ENCODE measurements around the gene MPG. TPM values are rescaled to one million over a fixed set of nuclear protein-coding genes. Genes with fewer than 3 reads are reported as not detected.
"Not testable (repeated sequence)": the region's sequence is repeated elsewhere in the genome, so short reads cannot be mapped to it uniquely, and the experiment has no call there.

MPG gene
- total and polyA plus RNA-seq, 10 donors: 34.8 to 122 (median 69.9) TPM

DNA sequence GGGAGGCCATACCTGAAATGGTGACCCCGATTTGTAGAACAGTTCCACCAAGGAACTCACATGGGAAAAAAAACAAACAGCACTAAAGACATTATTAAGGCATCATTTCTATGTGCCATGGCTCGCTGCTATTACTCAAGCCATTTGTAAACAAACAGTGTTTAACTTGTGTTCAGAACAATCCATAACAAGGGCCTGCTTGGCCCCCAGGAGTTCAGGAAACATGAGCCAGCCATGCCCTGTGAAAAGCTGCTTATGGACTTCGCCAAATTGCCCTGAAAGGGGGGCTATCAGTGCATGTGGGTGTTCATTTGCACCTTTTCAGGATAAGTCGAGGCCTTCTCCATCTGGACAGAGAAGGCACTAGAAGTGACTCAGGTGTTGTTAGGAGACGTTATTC, 32.6 kb upstream of the MPG start:
- H3K36me3 ChIP-seq: peaks cover 0 to 95% (median 46%) of the 10 kb centered on the region in 6 donors
- no peaks in the 10 kb centered on the region for H3K9me3 ChIP-seq
- no peak overlapping the region for H3K27ac ChIP-seq
- no peak for DNase-seq
- H3K4me3 ChIP-seq: no peak overlapping the region
- intact Hi-C loops (cut with DNase I; ENCODE audit: low total_unique reads): no loop called here
- no peaks in the 10 kb centered on the region for H3K27me3 ChIP-seq (replicated peaks in 1 of 7)
- TF ChIP-seq POLR2AphosphoS5 (IDR thresholded peaks at IDR 0.05) (no peak), POLR2A (IDR thresholded peaks at IDR 0.05) (no peak)
- TF ChIP-seq, protein P1, sequence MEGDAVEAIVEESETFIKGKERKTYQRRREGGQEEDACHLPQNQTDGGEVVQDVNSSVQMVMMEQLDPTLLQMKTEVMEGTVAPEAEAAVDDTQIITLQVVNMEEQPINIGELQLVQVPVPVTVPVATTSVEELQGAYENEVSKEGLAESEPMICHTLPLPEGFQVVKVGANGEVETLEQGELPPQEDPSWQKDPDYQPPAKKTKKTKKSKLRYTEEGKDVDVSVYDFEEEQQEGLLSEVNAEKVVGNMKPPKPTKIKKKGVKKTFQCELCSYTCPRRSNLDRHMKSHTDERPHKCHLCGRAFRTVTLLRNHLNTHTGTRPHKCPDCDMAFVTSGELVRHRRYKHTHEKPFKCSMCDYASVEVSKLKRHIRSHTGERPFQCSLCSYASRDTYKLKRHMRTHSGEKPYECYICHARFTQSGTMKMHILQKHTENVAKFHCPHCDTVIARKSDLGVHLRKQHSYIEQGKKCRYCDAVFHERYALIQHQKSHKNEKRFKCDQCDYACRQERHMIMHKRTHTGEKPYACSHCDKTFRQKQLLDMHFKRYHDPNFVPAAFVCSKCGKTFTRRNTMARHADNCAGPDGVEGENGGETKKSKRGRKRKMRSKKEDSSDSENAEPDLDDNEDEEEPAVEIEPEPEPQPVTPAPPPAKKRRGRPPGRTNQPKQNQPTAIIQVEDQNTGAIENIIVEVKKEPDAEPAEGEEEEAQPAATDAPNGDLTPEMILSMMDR (IDR thresholded peaks at IDR 0.05 in 8 of 11, conservative IDR thresholded peaks at IDR 0.05 in 3 of 11): no peak
- WGBS, 5 donors: 95 to 97% (median 96%) methylated on average over 5 of the region's 5 CpGs
- peaks cover 0 to 18% (median 1%) of the 10 kb centered on the region in 6 donors for H3K4me1 ChIP-seq

DNA sequence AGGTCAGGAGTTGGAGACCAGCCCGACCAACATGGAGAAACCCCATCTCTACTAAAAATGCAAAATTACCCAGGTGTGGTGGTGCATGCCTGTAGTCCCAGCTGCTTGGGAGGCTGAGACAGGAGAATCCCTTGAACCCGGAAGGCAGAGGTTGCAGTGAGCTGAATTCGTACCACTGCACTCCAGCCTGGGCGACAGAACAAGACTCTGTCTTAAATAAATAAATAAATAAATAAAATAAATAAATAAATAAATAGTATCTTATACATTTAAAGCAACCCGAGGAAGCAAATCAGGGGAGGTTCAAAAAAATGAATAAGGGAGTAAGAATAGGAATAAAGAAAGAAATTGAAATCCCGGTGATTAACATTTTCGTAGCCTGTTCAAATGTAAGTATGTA, 31.5 kb upstream of the MPG start:
- Histone ChIP-seq H3K4me1 (peaks cover 0 to 29% (median 10%) of the 10 kb centered on the region in 6 donors), H3K36me3 (peaks cover 0 to 98% (median 50%) of the 10 kb centered on the region in 6 donors)
- WGBS, 5 donors: 93 to 99% (median 97%) methylated on average over 7 of the region's 7 CpGs
- H3K9me3 ChIP-seq; H3K27me3 ChIP-seq (replicated peaks in 1 of 7); H3K4me3 ChIP-seq; DNase-seq; intact Hi-C loops (cut with DNase I; ENCODE audit: low total_unique reads); H3K27ac ChIP-seq: not testable (repeated sequence)

DNA sequence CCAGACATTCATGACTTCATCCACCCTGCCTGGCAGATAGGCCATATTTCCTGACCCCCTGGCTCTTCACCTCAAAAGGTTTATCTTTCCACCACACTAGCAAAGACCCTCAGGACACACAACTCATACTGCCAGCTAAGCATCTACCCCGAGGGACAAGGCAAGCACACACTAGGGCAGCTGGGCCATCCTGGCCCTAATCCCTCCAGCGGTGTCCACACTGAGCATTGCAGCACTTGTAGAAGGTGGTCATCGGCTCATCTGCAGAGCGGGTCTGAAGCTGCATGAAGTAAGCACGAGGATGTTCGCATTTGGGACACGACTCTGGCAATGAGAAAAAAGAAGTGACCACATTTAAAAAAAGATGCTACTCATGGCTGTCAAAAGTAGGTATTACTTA, 30.8 kb upstream of the MPG start:
- peaks cover 3 to 29% (median 17%) of the 10 kb centered on the region in 6 donors for H3K4me1 ChIP-seq
- H3K27ac ChIP-seq: no peak overlapping the region
- 93 to 96% (median 96%) methylated on average over 7 of the region's 7 CpGs for WGBS, 5 donors
- no peak overlapping the region for H3K4me3 ChIP-seq
- DNase-seq: no peak
- H3K27me3 ChIP-seq (replicated peaks in 1 of 7): no peaks in the 10 kb centered on the region
- intact Hi-C loops (cut with DNase I; ENCODE audit: low total_unique reads): no loop called here
- TF ChIP-seq POLR2A (IDR thresholded peaks at IDR 0.05) (no peak), POLR2AphosphoS5 (IDR thresholded peaks at IDR 0.05) (no peak)
- TF ChIP-seq, protein P1 (IDR thresholded peaks at IDR 0.05 in 8 of 11, conservative IDR thresholded peaks at IDR 0.05 in 3 of 11): no peak
- H3K36me3 ChIP-seq: peaks cover 0 to 92% (median 47%) of the 10 kb centered on the region in 6 donors
- no peaks in the 10 kb centered on the region for H3K9me3 ChIP-seq

DNA sequence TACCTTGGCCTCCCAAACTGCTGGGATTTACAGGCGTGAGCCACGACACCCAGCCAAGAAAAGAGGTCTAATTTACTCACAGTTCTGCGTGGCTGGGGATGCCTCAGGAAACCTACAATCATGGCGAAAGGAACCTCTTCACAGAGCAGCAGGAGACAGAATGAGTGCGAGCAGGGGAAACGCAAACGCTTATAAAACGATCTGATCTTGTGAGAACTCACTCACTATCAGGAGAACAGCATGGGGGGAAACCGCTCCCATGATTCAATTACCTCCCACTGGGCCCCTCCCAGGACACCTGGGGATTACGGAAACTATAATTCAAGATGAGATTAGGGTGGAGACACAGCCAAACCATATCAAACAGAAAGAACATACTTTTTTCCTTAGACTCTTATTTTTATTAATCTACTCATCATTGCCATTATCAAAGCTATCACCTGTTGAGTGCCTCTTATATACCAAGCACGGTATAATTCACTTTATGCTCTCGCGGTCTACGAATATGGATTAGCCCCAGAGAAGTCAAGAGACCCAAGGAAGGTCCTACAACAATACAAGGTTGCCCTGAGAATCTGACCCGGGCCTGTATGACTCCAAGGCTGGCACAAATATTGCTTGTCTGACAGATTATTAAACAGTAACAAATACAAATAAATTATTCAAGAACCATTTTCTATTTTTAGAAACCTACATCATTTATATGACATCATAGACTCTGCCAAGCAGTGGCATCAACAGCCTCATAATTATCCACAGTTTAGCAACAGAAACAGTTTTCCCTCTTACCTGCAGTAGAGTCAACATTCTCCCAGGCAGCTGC, 27.0 kb upstream of the MPG start:
- 87 to 95% (median 91%) methylated on average over 15 of the region's 15 CpGs for WGBS, 5 donors
- Histone ChIP-seq H3K27ac (no peak overlapping the region), H3K4me3 (peak overlapping the region in 1 of 8 donors; percentile 13), H3K4me1 (peaks cover 11 to 50% (median 32%) of the 10 kb centered on the region in 6 donors), H3K27me3 (replicated peaks in 1 of 7) (no peaks in the 10 kb centered on the region), H3K9me3 (no peaks in the 10 kb centered on the region), H3K36me3 (peaks cover 0 to 62% (median 34%) of the 10 kb centered on the region in 6 donors)
- intact Hi-C loops (cut with DNase I; ENCODE audit: low total_unique reads): no loop called here
- TF ChIP-seq POLR2AphosphoS5 (IDR thresholded peaks at IDR 0.05) (no peak), POLR2A (IDR thresholded peaks at IDR 0.05) (no peak)
- TF ChIP-seq, protein P1 (IDR thresholded peaks at IDR 0.05 in 8 of 11, conservative IDR thresholded peaks at IDR 0.05 in 3 of 11): no peak
- no peak for DNase-seq
